ENCODE results near the gene MTUS2. TPM values are rescaled to one million over a fixed set of nuclear protein-coding genes. Genes with fewer than 3 reads are reported as not detected.

MTUS2 gene
- total and polyA plus RNA-seq, 2 of the 8 experiments (the other 6 are each of a cell fraction or from before 2014, with no cell fraction given): 0.18 to 0.80 TPM

GRCh38 chr13:29482504-29482903, 662.4 kb downstream of the MTUS2 start:
- H3K9ac ChIP-seq (replicated peaks in 1 of 4; ENCODE audit: extremely low read depth in 1 of 4, low read depth in 3 of 4, low read length in 3 of 4): no peak overlapping the region
- no peak overlapping the region for H2BK5ac ChIP-seq (ENCODE audit: low read depth, low read length)
- no peak for DNase-seq (ENCODE audit: low read depth in 1 of 2, low spot score in 2 of 2)
- no peaks in the 10 kb centered on the region for H3K79me2 ChIP-seq (ENCODE audit: control insufficient read depth in 1 of 2, insufficient read depth in 2 of 2, low read length in 2 of 2)
- POLR2A ChIA-PET (ENCODE audit: partially characterized antibody): no interaction called here
- TF ChIP-seq SP2 (IDR thresholded peaks at IDR 0.05; ENCODE audit: low read length) (no peak), JUN (IDR thresholded peaks at IDR 0.05; ENCODE audit: low read depth, low read length) (no peak)
- H3K9me3 ChIP-seq (ENCODE audit: insufficient read depth in 2 of 2, low read depth in 1 of 2, low read length in 1 of 2): no peaks in the 10 kb centered on the region
- no peak overlapping the region for H4K8ac ChIP-seq (ENCODE audit: extremely low read depth, insufficient read depth, low read length)
- H3K36me3 ChIP-seq (ENCODE audit: control insufficient read depth in 2 of 4, insufficient read depth in 4 of 4, low read length in 3 of 4): no peaks in the 10 kb centered on the region
- H4K5ac ChIP-seq (ENCODE audit: insufficient read length, low read depth, low read length): no peak overlapping the region
- H2BK12ac ChIP-seq (ENCODE audit: low read depth, low read length): no peak overlapping the region
- no peaks in the 10 kb centered on the region for H3K79me1 ChIP-seq (ENCODE audit: low read depth, low read length)
- H3K4me3 ChIP-seq (ENCODE audit: extremely low read depth in 1 of 4, insufficient read depth in 2 of 4, low read depth in 3 of 4, low read length in 4 of 4): no peak overlapping the region
- no peak overlapping the region for H3K23ac ChIP-seq (ENCODE audit: insufficient read length)
- no peak overlapping the region for H2BK15ac ChIP-seq (ENCODE audit: low read length)
- no peak overlapping the region for H2AK5ac ChIP-seq (ENCODE audit: low read depth, low read length)
- H3K4ac ChIP-seq (replicated peaks; ENCODE audit: insufficient read length, low read depth, low read length): no peak overlapping the region
- no peak overlapping the region for H3K14ac ChIP-seq (ENCODE audit: insufficient read length)
- H3K4me2 ChIP-seq (ENCODE audit: insufficient read depth in 1 of 2, low read depth in 2 of 2, low read length in 2 of 2): no peak overlapping the region
- CTCF ChIA-PET (ENCODE audit: partially characterized antibody): interaction anchor here (1.1 to 3.5 kb wide), 4 partner anchors 10 to 25 kb away, joined by 5 to 25 read pairs (median 10); no protein-coding TSS in a partner anchor
- H4K91ac ChIP-seq (replicated peaks; ENCODE audit: insufficient read length, low read length): no peak overlapping the region
- H2BK20ac ChIP-seq (ENCODE audit: low read length): no peak overlapping the region
- no peak overlapping the region for H3K18ac ChIP-seq (ENCODE audit: extremely low read depth, low read length)
- H2AFZ ChIP-seq (ENCODE audit: low read length): no peak overlapping the region
- no peak overlapping the region for H2BK120ac ChIP-seq (replicated peaks; ENCODE audit: low read depth, low read length)
- H3K27ac ChIP-seq (ENCODE audit: low read depth, low read length): no peak overlapping the region
- no peaks in the 10 kb centered on the region for H4K20me1 ChIP-seq (replicated peaks in 1 of 2; ENCODE audit: control insufficient read depth in 1 of 2, insufficient read depth in 2 of 2, low read length in 2 of 2)
- H3K4me1 ChIP-seq (replicated peaks in 1 of 4; ENCODE audit: control insufficient read depth in 3 of 4, insufficient read depth in 4 of 4, low read length in 3 of 4): peaks cover 2 to 4% (median 3%) of the 10 kb centered on the region in 4 experiments; a peak in 5 of 7 replicates
- 88% methylated on average over 4 of the region's 4 CpGs; no CpG with 5 or more reads in 1 of the 2 experiments for WGBS, 2 experiments (ENCODE audit: extremely low coverage in 1 of 2, insufficient coverage in 1 of 2, insufficient read length in 1 of 2, insufficient replicate concordance in 2 of 2, low coverage in 1 of 2, low lambda C conversion rate in 2 of 2, missing lambda C conversion rate in 1 of 2)
- no peak for FAIRE-seq
- H3K56ac ChIP-seq (replicated peaks; ENCODE audit: insufficient read length, low read depth, low read length): no peak overlapping the region
- no peaks in the 10 kb centered on the region for H3K27me3 ChIP-seq (replicated peaks in 1 of 4; ENCODE audit: control insufficient read depth in 3 of 4, extremely low read depth in 1 of 4, insufficient read depth in 3 of 4, low read length in 3 of 4)
- H3K23me2 ChIP-seq (ENCODE audit: low read depth, low read length): no peaks in the 10 kb centered on the region
